Fibroblast of mammary gland (primary cell): Measurements from ENCODE around the gene SLC44A5.
"Not testable (repeated sequence)": the region's sequence is repeated elsewhere in the genome, so short reads cannot be mapped to it uniquely, and the experiment has no call there.

Experiments used
- DNase-seq: peaks from one replicate; pipeline ENCODE4 v3.0.0-alpha.2; 2010; ENCODE audit warnings: low read depth
- H3K4me3 ChIP-seq: 2 replicates; pipeline ENCODE4 v1.5.1; 2011; ENCODE audit warnings: low read depth, mild to moderate bottlenecking, low read length, moderate library complexity; ENCODE audit not compliant: control insufficient read depth
- CTCF ChIP-seq: conservative IDR thresholded peaks from 2 replicates; pipeline ENCODE4 v1.5.1; 2011; ENCODE audit warnings: low read depth, low read length, inconsistent platforms; ENCODE audit not compliant: control insufficient read depth, insufficient read depth

Gene SLC44A5

GRCh38 chr1:75258351-75258750, 352.6 kb downstream of the SLC44A5 start:
- TF ChIP-seq CTCF: no peak
- no peak overlapping the region for H3K4me3 ChIP-seq
- DNase-seq: no peak

- no peak overlapping the region for H3K4me3 ChIP-seq
- no peak for DNase-seq
- no peak for TF ChIP-seq CTCF
Measured at GRCh38 chr1:75257424-75257823, 353.5 kb downstream of the SLC44A5 start.

GRCh38 chr1:75250114-75250513, 360.8 kb downstream of the SLC44A5 start:
- H3K4me3 ChIP-seq, DNase-seq: not testable (repeated sequence)

GRCh38 chr1:75245239-75245638, 365.7 kb downstream of the SLC44A5 start:
- no peak overlapping the region for H3K4me3 ChIP-seq
- DNase-seq: no peak
- TF ChIP-seq CTCF: no peak

- H3K4me3 ChIP-seq: no peak overlapping the region
- no peak for DNase-seq
- no peak for TF ChIP-seq CTCF
Measured at GRCh38 chr1:75243124-75243523, 367.8 kb downstream of the SLC44A5 start.

GRCh38 chr1:75237316-75237715, 373.6 kb downstream of the SLC44A5 start:
- no peak overlapping the region for H3K4me3 ChIP-seq
- DNase-seq: no peak
- TF ChIP-seq CTCF: no peak

- no peak for TF ChIP-seq CTCF
- no peak for DNase-seq
- H3K4me3 ChIP-seq: no peak overlapping the region
Measured at GRCh38 chr1:75234562-75234961, 376.4 kb downstream of the SLC44A5 start.

GRCh38 chr1:75233302-75233929, 377.5 kb downstream of the SLC44A5 start:
- DNase-seq: peak; percentile 15
- H3K4me3 ChIP-seq: no peak overlapping the region
- TF ChIP-seq CTCF: peak; percentile 66
